HepG2 (cell line): ENCODE data around the gene TSHZ2. TPM values are rescaled to one million over a fixed set of nuclear protein-coding genes. Genes with fewer than 3 reads are reported as not detected.
"Not testable (repeated sequence)": the region's sequence is repeated elsewhere in the genome, so short reads cannot be mapped to it uniquely, and the experiment has no call there.

ENCODE experiments used
- ATAC-seq: fragments of 200-7000 bp; cut with Tn5 transposase; 3 replicates; pipeline ENCODE4 v1.9.1; 2020; ENCODE audit warnings: mild to moderate bottlenecking, moderate library complexity
- BruUV-seq: library from RNA; stranded (reverse); fragments of 400-500 nt; replicated peaks from 2 replicates; lab custom pipeline; 2021; lab: Mats Ljungman, UMichigan
- CTCF ChIA-PET: fragments of 300-600 bp; formaldehyde crosslinking; extraction: SDS; loops from one replicate; lab custom pipeline; 2021; ENCODE audit warnings: low total read pairs, inconsistent platforms, low intra/inter-chr PET ratio; lab: Yijun Ruan, JAX
- POLR2A ChIA-PET: fragments of 350-600 bp; sonication (Branson Sonifier 250); formaldehyde crosslinking; loops from one replicate; lab custom pipeline; 2020; ENCODE audit warnings: antibody characterized with exemption, inconsistent platforms; lab: Yijun Ruan, JAX
- DNase-seq: peaks from one replicate; pipeline ENCODE4 v3.0.0-alpha.2; 2015; ENCODE audit warnings: low spot score
- FAIRE-seq: peaks from 3 replicates; lab custom pipeline; 2011; peaks lifted over from hg19 to GRCh38; lab: Jason Lieb, UNC
- H2AFZ ChIP-seq: one replicate; pipeline ENCODE4 v1.6.1; 2011; ENCODE audit warnings: low read length, inconsistent platforms
- H3K27ac ChIP-seq: fragments of 300-600 bp; 3 replicates; pipeline ENCODE4 v1.8.0; 2011; ENCODE audit warnings: mixed run types, mild to moderate bottlenecking, mixed read lengths, low read length, inconsistent platforms; ENCODE audit not compliant: insufficient read depth; ENCODE audit errors: extremely low read length
- H3K27me3 ChIP-seq, 2 experiments: fragments of 200-600 bp in 1 of 2; 2 replicates in 1 of 2; 3 replicates in 1 of 2; pipeline versions ENCODE4 v1.6.0 to v1.8.0; 2011; ENCODE audit warnings: low read length in 2 of 2, mild to moderate bottlenecking in 2 of 2, moderate library complexity in 2 of 2, inconsistent platforms in 1 of 2; ENCODE audit not compliant: insufficient read depth in 2 of 2, control insufficient read depth in 1 of 2
- H3K36me3 ChIP-seq, 2 experiments: fragments of 200-600 bp in 1 of 2; replicated peaks in 1 of 2; 2 replicates in 1 of 2; 3 replicates in 1 of 2; pipeline versions ENCODE4 v1.5.1 to v1.8.0; 2011; ENCODE audit warnings: low read length in 2 of 2, inconsistent platforms in 1 of 2; ENCODE audit not compliant: insufficient read depth in 2 of 2, control insufficient read depth in 1 of 2
- H3K4me1 ChIP-seq: 2 replicates; pipeline ENCODE4 v1.5.1; 2012; ENCODE audit warnings: low read length, inconsistent platforms; ENCODE audit not compliant: insufficient read depth
- H3K4me2 ChIP-seq: 2 replicates; pipeline ENCODE4 v1.6.0; 2011; ENCODE audit warnings: low read depth, low read length, inconsistent platforms
- H3K4me3 ChIP-seq, 3 experiments: fragments of 200-600 bp in 1 of 3; sonication (generic), shearing (Covaris generic) in 1 of 3; replicated peaks in 1 of 3; 2 replicates each; pipeline ENCODE4 v1.5.1; 2011 to 2016; ENCODE audit warnings: low read length in 3 of 3, inconsistent platforms in 2 of 3, low read depth in 2 of 3, mild to moderate bottlenecking in 2 of 3, control low read depth in 1 of 3, mixed read lengths in 1 of 3; ENCODE audit not compliant: insufficient read depth in 1 of 3
- H3K79me2 ChIP-seq: one replicate; pipeline ENCODE4 v1.6.1; 2011; ENCODE audit warnings: low read length, inconsistent platforms; ENCODE audit not compliant: insufficient read depth
- H3K9ac ChIP-seq: 2 replicates; pipeline ENCODE4 v1.6.0; 2011; ENCODE audit warnings: mild to moderate bottlenecking, low read depth, low read length, inconsistent platforms; ENCODE audit not compliant: insufficient read depth
- H3K9me3 ChIP-seq: 2 replicates; pipeline ENCODE4 v1.5.1; 2012; ENCODE audit warnings: mild to moderate bottlenecking, low read length
- H4K20me1 ChIP-seq: 2 replicates; pipeline ENCODE4 v1.6.0; 2011; ENCODE audit warnings: inconsistent platforms, mild to moderate bottlenecking, low read length, moderate library complexity; ENCODE audit not compliant: insufficient read depth
- ATF3 ChIP-seq: sonication (generic); formaldehyde crosslinking; IDR thresholded peaks from 2 replicates; pipeline ENCODE4 v1.4.0; 2020; ENCODE audit warnings: missing genetic modification reagents
- CREBL2 ChIP-seq: sonication (generic); formaldehyde crosslinking; IDR thresholded peaks from 2 replicates; pipeline ENCODE4 v1.8.1; 2023; ENCODE audit warnings: missing genetic modification reagents, mild to moderate bottlenecking, borderline replicate concordance
- FOSL1 ChIP-seq: sonication (generic); formaldehyde crosslinking; IDR thresholded peaks from 2 replicates; pipeline ENCODE4 v1.9.0; 2021; ENCODE audit warnings: missing genetic modification reagents, borderline replicate concordance
- FOSL2 ChIP-seq: sonication (generic); formaldehyde crosslinking; IDR thresholded peaks from 2 replicates; pipeline ENCODE4 v1.4.0; 2020; ENCODE audit warnings: missing genetic modification reagents
- HNF4A ChIP-seq: sonication (generic); formaldehyde crosslinking; IDR thresholded peaks from 2 replicates; pipeline ENCODE4 v1.4.0; 2020; ENCODE audit warnings: missing genetic modification reagents
- JUND ChIP-seq: sonication (generic); formaldehyde crosslinking; IDR thresholded peaks from 2 replicates; pipeline ENCODE4 v1.8.0; 2022; ENCODE audit warnings: mild to moderate bottlenecking, missing genetic modification reagents
- MAFF ChIP-seq: IDR thresholded peaks from 2 replicates; pipeline ENCODE4 v1.6.1; 2011; ENCODE audit warnings: low read depth, low read length, improper control_type of control experiment
- MAFK ChIP-seq, 2 experiments: IDR thresholded peaks in 1 of 2; conservative IDR thresholded peaks in 1 of 2; 2 replicates each; pipeline ENCODE4 v1.6.1; 2011; ENCODE audit warnings: improper control_type of control experiment in 2 of 2, low read length in 2 of 2
- PAXIP1 ChIP-seq: sonication (generic); formaldehyde crosslinking; conservative IDR thresholded peaks from 2 replicates; pipeline ENCODE4 v1.4.0; 2020; ENCODE audit warnings: mild to moderate bottlenecking, missing genetic modification reagents, moderate library complexity
- ZNF124 ChIP-seq: sonication (generic); formaldehyde crosslinking; IDR thresholded peaks from 2 replicates; pipeline ENCODE4 v1.4.0; 2020; ENCODE audit warnings: missing genetic modification reagents
- ZNF362 ChIP-seq: sonication (generic); formaldehyde crosslinking; IDR thresholded peaks from 2 replicates; pipeline ENCODE4 v1.4.0; 2020; ENCODE audit warnings: missing genetic modification reagents, mild to moderate bottlenecking, borderline replicate concordance
- WGBS: methylation state at CpG from one replicate; pipeline ENCODE4 v1.1.6; 2017; ENCODE audit warnings: low lambda C conversion rate; 5-methylcytosine and 5-hydroxymethylcytosine counted together
- in situ Hi-C: cut with HindIII; loops from 2 replicates; pipeline ENCODE4 v1.10.0; 2017; ENCODE audit warnings: low pct_unique_long_range_greater_than_20kb; ENCODE audit not compliant: extremely low pct_ligation_motif_present
- intact Hi-C: fragments of 100-400 bp; cut with micrococcal nuclease; formaldehyde crosslinking; loops from one replicate; pipeline ENCODE4 v1.10.0; 2022; ENCODE audit not compliant: unreplicated experiment
- polyA plus RNA-seq, 8 experiments: library from polyadenylated mRNA; depleted of rRNA in 3 of 8; stranded (reverse) in 7 of 8; unstranded in 1 of 8; fragments of >200 nt; fragmentation: Illumina TruSeq in 4 of 8; extraction: Trizol in 4 of 8; gene quantifications; 2 replicates each; pipeline versions ENCODE4 v1.2.1 to v1.2.3, GENCODE V29; 2011 to 2016; ENCODE audit warnings: low read depth in 4 of 8, missing spikeins in 1 of 8, mixed read lengths in 1 of 8; ENCODE audit not compliant: insufficient read depth in 1 of 8
- total RNA-seq, 5 experiments: library from RNA; depleted of rRNA; stranded (reverse); fragments of >200 nt; fragmentation: Illumina TruSeq; extraction: Trizol; gene quantifications; 2 replicates each; pipeline ENCODE4 v1.2.3, GENCODE V29; 2016; ENCODE audit warnings: low read depth in 1 of 5

Gene TSHZ2
- total and polyA plus RNA-seq, 2 of the 13 experiments (the other 11 are each of a cell fraction or from before 2014, with no cell fraction given): 0.01 TPM; not detected in 1

GRCh38 chr20:53365539-53366075, 393.4 kb downstream of the TSHZ2 start (continued):
- no peak for TF ChIP-seq CREBL2 (CRISPR knock-in tag)
- no peak for TF ChIP-seq ZNF124 (CRISPR knock-in tag)
- TF ChIP-seq, all 625 proteins: peak for 0

GRCh38 chr20:53366928-53367327, 394.8 kb downstream of the TSHZ2 start:
- BruUV-seq, intact Hi-C loops, H4K20me1 ChIP-seq, H3K36me3 ChIP-seq, FAIRE-seq, H3K27me3 ChIP-seq, POLR2A ChIA-PET, H3K9me3 ChIP-seq, CTCF ChIA-PET, H3K27ac ChIP-seq, H3K9ac ChIP-seq, H2AFZ ChIP-seq, in situ Hi-C loops, H3K4me2 ChIP-seq, H3K4me3 ChIP-seq, H3K79me2 ChIP-seq: not testable (repeated sequence)
- peak; percentile 30 for ATAC-seq
- TF ChIP-seq FOSL2 (peak; percentile 84), MAFF (peak; percentile 68), PAXIP1 (CRISPR knock-in tag) (0 out of 2 replicates have a peak, but pooled peaks have one; percentile 13), ATF3 (CRISPR knock-in tag) (peak; percentile 53), FOSL1 (CRISPR knock-in tag) (peak; percentile 55; the same call in 1 of the 2 replicates), MAFK (conservative IDR thresholded peaks at IDR 0.05 in 1 of 2, IDR thresholded peaks at IDR 0.05 in 1 of 2; ENCODE audit: low read length in 2 of 2) (peak; percentile 76 to 79), HNF4A (CRISPR knock-in tag) (peak; percentile 31; the same call in 1 of the 2 replicates), JUND (CRISPR knock-in tag) (0 out of 2 replicates have a peak, but pooled peaks have one; percentile 30), ZNF362 (peak; percentile 57; the same call in 1 of the 2 replicates)
- H3K4me1 ChIP-seq: peaks cover 16% of the 10 kb centered on the region
- DNase-seq: peak; percentile 48
- WGBS: 36% methylated on average over 8 of the region's 8 CpGs
